MM.1S (cell line): ENCODE measurements around the gene KRT75.

Experiments
- DNase-seq: peaks from one replicate; pipeline ENCODE4 v3.0.0-alpha.2; 2015
- H2AFZ ChIP-seq: fragments of 300-600 bp; sonication (generic); 2 replicates; pipeline ENCODE4 v1.6.0; 2016; ENCODE audit warnings: antibody characterized with exemption, low read length
- H3F3A ChIP-seq: fragments of 300-600 bp; sonication (generic); 2 replicates; pipeline ENCODE4 v1.6.1; 2016; ENCODE audit warnings: mild to moderate bottlenecking, antibody characterized with exemption, low read length, moderate library complexity, mixed read lengths; ENCODE audit not compliant: insufficient read depth
- H3K27ac ChIP-seq: fragments of 300-600 bp; sonication (generic); 2 replicates; pipeline ENCODE4 v1.5.1; 2016; ENCODE audit warnings: mild to moderate bottlenecking, low read length
- H3K27me3 ChIP-seq: fragments of 300-600 bp; sonication (generic); replicated peaks from 2 replicates; pipeline ENCODE4 v1.6.0; 2016; ENCODE audit warnings: low read length; ENCODE audit not compliant: insufficient read depth
- H3K36me3 ChIP-seq: fragments of 300-600 bp; sonication (generic); replicated peaks from 2 replicates; pipeline ENCODE4 v1.6.1; 2016; ENCODE audit warnings: mild to moderate bottlenecking, low read length, mixed read lengths; ENCODE audit not compliant: insufficient read depth
- H3K4me1 ChIP-seq: fragments of 300-600 bp; sonication (generic); 2 replicates; pipeline ENCODE4 v1.6.1; 2016; ENCODE audit warnings: low read length, mixed read lengths
- H3K4me2 ChIP-seq: fragments of 300-600 bp; sonication (generic); 2 replicates; pipeline ENCODE4 v1.6.0; 2016; ENCODE audit warnings: low read depth, low read length
- H3K4me3 ChIP-seq: fragments of 300-600 bp; sonication (generic); 2 replicates; pipeline ENCODE4 v1.5.1; 2016; ENCODE audit warnings: low read length, mixed read lengths
- H3K79me2 ChIP-seq: fragments of 300-600 bp; sonication (generic); 2 replicates; pipeline ENCODE4 v1.6.1; 2016; ENCODE audit warnings: mixed run types, low read length, mixed read lengths
- H3K9ac ChIP-seq: fragments of 300-600 bp; sonication (generic); 2 replicates; pipeline ENCODE4 v1.6.1; 2016; ENCODE audit warnings: low read length, mixed read lengths
- H3K9me2 ChIP-seq: fragments of 300-600 bp; sonication (generic); replicated peaks from 2 replicates; pipeline ENCODE4 v1.6.1; 2016; ENCODE audit warnings: mild to moderate bottlenecking, low read length, mixed read lengths; ENCODE audit not compliant: insufficient read depth
- H3K9me3 ChIP-seq: fragments of 300-600 bp; sonication (generic); replicated peaks from 2 replicates; pipeline ENCODE4 v1.6.1; 2016; ENCODE audit warnings: mild to moderate bottlenecking, low read length, mixed read lengths; ENCODE audit not compliant: insufficient read depth
- H4K20me1 ChIP-seq: fragments of 300-600 bp; sonication (generic); 2 replicates; pipeline ENCODE4 v1.6.1; 2016; ENCODE audit warnings: mild to moderate bottlenecking, low read length, moderate library complexity, mixed read lengths; ENCODE audit not compliant: insufficient read depth
- EZH2phosphoT487 ChIP-seq: fragments of 300-600 bp; sonication (generic); IDR thresholded peaks from 2 replicates; pipeline ENCODE4 v1.6.1; 2018; ENCODE audit warnings: antibody characterized with exemption, low read length

KRT75 gene

DNA sequence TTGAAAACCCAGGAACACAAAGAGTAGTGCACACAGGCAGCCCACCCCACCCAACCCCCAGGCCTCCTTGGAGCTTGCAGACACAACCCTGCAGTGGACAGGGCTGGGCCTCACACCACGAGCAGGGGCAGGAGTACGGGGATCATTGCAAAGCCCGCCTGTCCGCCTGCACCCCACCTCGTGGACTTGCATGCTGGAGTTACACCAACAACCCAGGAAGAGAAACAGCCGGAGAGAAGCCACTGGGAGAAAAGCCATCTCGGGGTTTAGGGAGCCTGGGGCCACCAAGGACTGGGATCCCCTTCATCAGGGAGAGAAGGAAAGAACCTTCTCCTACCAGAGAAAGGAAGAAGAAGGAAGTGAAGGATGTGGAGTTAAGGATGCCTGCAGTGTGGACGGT lies 56.9 kb downstream of the KRT75 start:
- Histone ChIP-seq H3K9ac (no peak overlapping the region), H3K9me3 (no peaks in the 10 kb centered on the region), H3K27ac (no peak overlapping the region), H3K4me1 (no peaks in the 10 kb centered on the region), H3K79me2 (no peaks in the 10 kb centered on the region), H3K9me2 (no peaks in the 10 kb centered on the region), H3K36me3 (no peaks in the 10 kb centered on the region), H3F3A (no peaks in the 10 kb centered on the region), H3K4me2 (no peak overlapping the region), H3K27me3 (peaks cover 81% of the 10 kb centered on the region), H3K4me3 (no peak overlapping the region), H2AFZ (no peak overlapping the region), H4K20me1 (no peaks in the 10 kb centered on the region)
- no peak for DNase-seq
- no peak for TF ChIP-seq EZH2phosphoT487
